Skeletal muscle tissue (tissue), 4 donors: ENCODE results near the gene DCBLD2. TPM values are rescaled to one million over a fixed set of nuclear protein-coding genes. Genes with fewer than 3 reads are reported as not detected.
"Not testable (repeated sequence)": the region's sequence is repeated elsewhere in the genome, so short reads cannot be mapped to it uniquely, and the experiment has no call there.

ENCODE experiments used
- H3K27ac ChIP-seq: one replicate; pipeline ENCODE4 v1.7.0; 2013; ENCODE audit warnings: mild to moderate bottlenecking, low read depth, low read length, inconsistent platforms
- H3K27me3 ChIP-seq, 3 donors: one replicate each; pipeline ENCODE4 v1.7.0; 2013; ENCODE audit warnings: low read length in 3 of 3; ENCODE audit not compliant: control insufficient read depth in 3 of 3, insufficient read depth in 3 of 3
- H3K36me3 ChIP-seq, 3 donors: one replicate each; pipeline ENCODE4 v1.7.0; 2013; ENCODE audit warnings: low read length in 3 of 3; ENCODE audit not compliant: control insufficient read depth in 3 of 3, insufficient read depth in 3 of 3
- H3K4me1 ChIP-seq, 3 donors: one replicate each; pipeline ENCODE4 v1.7.0; 2013; ENCODE audit warnings: low read length in 3 of 3, mild to moderate bottlenecking in 3 of 3; ENCODE audit not compliant: control insufficient read depth in 3 of 3, insufficient read depth in 3 of 3
- H3K4me3 ChIP-seq, 3 donors: one replicate each; pipeline ENCODE4 v1.7.0; 2013; ENCODE audit warnings: low read length in 3 of 3
- H3K9ac ChIP-seq, 3 donors: one replicate each; pipeline ENCODE4 v1.7.0; 2013; ENCODE audit warnings: low read length in 3 of 3, mild to moderate bottlenecking in 3 of 3, moderate library complexity in 2 of 3, low read depth in 1 of 3
- H3K9me3 ChIP-seq, 3 donors: one replicate each; pipeline ENCODE4 v1.7.0; 2013; ENCODE audit warnings: low read length in 3 of 3; ENCODE audit not compliant: control insufficient read depth in 3 of 3
- total RNA-seq: library from RNA; depleted of rRNA; stranded (reverse); fragments of >200 nt; gene quantifications from one replicate; pipeline ENCODE4 v1.2.3, GENCODE V29; 2014
- donor health status: Osteomylitis.

Gene DCBLD2
- total RNA-seq, 1 donor from 2014 or later: 21.4 TPM

DNA sequence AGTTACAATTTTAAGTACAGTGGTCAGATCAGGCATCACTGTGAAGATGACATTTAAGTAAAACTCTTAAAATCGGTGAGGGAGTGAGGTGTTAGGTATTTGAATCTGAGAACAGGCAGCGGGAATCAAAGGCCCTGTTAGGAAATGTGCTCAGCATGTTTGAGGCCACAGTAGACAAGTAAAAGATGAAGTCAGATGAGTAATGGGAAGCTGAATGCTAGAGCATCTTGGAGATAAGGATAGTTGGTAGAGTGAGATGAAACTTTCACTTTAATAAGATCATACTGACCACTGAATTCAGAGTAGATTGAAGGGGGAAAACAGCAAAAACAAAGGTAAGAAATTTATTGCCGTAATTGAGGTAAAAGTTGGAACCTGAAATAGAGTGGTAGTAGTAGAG lies 61.6 kb downstream of the DCBLD2 start:
- no peaks in the 10 kb centered on the region for H3K4me1 ChIP-seq
- H3K27ac ChIP-seq: no peak overlapping the region

GRCh38 chr3:98831060-98831459 lies 70.4 kb downstream of the DCBLD2 start:
- not testable (repeated sequence) for H3K4me1 ChIP-seq, H3K9me3 ChIP-seq, H3K36me3 ChIP-seq, H3K27me3 ChIP-seq, H3K9ac ChIP-seq, H3K27ac ChIP-seq, H3K4me3 ChIP-seq

More for the DNA sequence above, 61.6 kb downstream of the DCBLD2 start:
- H3K36me3 ChIP-seq: peaks cover 0 to 2% (median 0%) of the 10 kb centered on the region in 3 donors
- no peaks in the 10 kb centered on the region for H3K9me3 ChIP-seq
- H3K27me3 ChIP-seq: no peaks in the 10 kb centered on the region
- H3K9ac ChIP-seq: no peak overlapping the region
- H3K4me3 ChIP-seq: no peak overlapping the region

DNA sequence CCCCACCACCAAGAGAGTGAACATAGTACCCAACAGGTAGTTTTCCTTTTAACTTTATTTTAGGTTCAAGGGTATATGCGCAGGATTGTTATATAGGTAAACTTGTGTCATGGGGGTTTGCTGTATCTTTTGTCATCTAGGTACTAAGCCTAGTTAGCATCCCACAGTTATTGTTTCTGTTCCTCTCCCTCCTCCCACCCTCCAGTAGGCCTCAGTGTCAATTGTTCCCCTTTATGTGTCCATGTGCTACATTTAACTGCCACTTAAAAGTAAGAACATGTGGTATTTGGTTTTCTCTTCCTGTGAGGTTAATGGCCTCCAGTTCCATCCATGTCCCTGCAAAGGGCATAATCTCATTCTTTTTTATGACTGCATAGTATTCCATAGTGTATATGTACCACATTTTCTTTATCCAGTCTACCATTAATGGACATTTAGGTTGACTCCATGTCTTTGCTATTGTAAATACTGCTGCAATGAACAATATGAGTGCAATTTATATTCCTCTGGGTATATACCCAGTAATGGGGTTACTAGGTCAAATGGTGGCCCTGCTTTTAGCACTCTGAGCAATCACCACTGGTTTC lies 72.2 kb downstream of the DCBLD2 start:
- H3K27me3 ChIP-seq: no peaks in the 10 kb centered on the region
- H3K4me3 ChIP-seq: no peak overlapping the region
- H3K9ac ChIP-seq: no peak overlapping the region
- no peaks in the 10 kb centered on the region for H3K4me1 ChIP-seq
- H3K36me3 ChIP-seq: no peaks in the 10 kb centered on the region
- no peaks in the 10 kb centered on the region for H3K9me3 ChIP-seq
- H3K27ac ChIP-seq: no peak overlapping the region

- peaks cover 0 to 4% (median 0%) of the 10 kb centered on the region in 3 donors for H3K36me3 ChIP-seq
- no peaks in the 10 kb centered on the region for H3K27me3 ChIP-seq
- H3K4me3 ChIP-seq: no peak overlapping the region
- no peak overlapping the region for H3K27ac ChIP-seq
- H3K9me3 ChIP-seq: no peaks in the 10 kb centered on the region
- H3K9ac ChIP-seq: no peak overlapping the region
- no peaks in the 10 kb centered on the region for H3K4me1 ChIP-seq
Observed at GRCh38 chr3:98827221-98827920, 74.1 kb downstream of the DCBLD2 start.

- Histone ChIP-seq H3K27me3 (no peaks in the 10 kb centered on the region), H3K36me3 (peaks cover 0 to 4% (median 1%) of the 10 kb centered on the region in 3 donors), H3K9me3 (no peaks in the 10 kb centered on the region), H3K9ac (no peak overlapping the region), H3K4me1 (no peaks in the 10 kb centered on the region), H3K27ac (no peak overlapping the region), H3K4me3 (no peak overlapping the region)
Observed at GRCh38 chr3:98826126-98826525, 75.4 kb downstream of the DCBLD2 start.

GRCh38 chr3:98824256-98824655 lies 77.2 kb downstream of the DCBLD2 start:
- H3K9ac ChIP-seq: no peak overlapping the region
- peaks cover 0 to 4% (median 1%) of the 10 kb centered on the region in 3 donors for H3K36me3 ChIP-seq
- H3K27me3 ChIP-seq: no peaks in the 10 kb centered on the region
- H3K4me3 ChIP-seq: no peak overlapping the region
- no peak overlapping the region for H3K27ac ChIP-seq
- H3K9me3 ChIP-seq: no peaks in the 10 kb centered on the region
- H3K4me1 ChIP-seq: no peaks in the 10 kb centered on the region

- H3K4me1 ChIP-seq: no peaks in the 10 kb centered on the region
- peaks cover 0 to 4% (median 2%) of the 10 kb centered on the region in 3 donors for H3K36me3 ChIP-seq
- peak overlapping the region in 1 of 3 donors; percentile 12 for H3K9ac ChIP-seq
- no peak overlapping the region for H3K27ac ChIP-seq
- no peaks in the 10 kb centered on the region for H3K9me3 ChIP-seq
- H3K27me3 ChIP-seq: no peaks in the 10 kb centered on the region
- no peak overlapping the region for H3K4me3 ChIP-seq
Observed at GRCh38 chr3:98823791-98824190, 77.7 kb downstream of the DCBLD2 start.

GRCh38 chr3:98821063-98821462 lies 80.4 kb downstream of the DCBLD2 start:
- Histone ChIP-seq H3K9me3 (no peaks in the 10 kb centered on the region), H3K4me1 (no peaks in the 10 kb centered on the region), H3K36me3 (peaks cover 0 to 6% (median 4%) of the 10 kb centered on the region in 3 donors), H3K27me3 (no peaks in the 10 kb centered on the region), H3K9ac (no peak overlapping the region), H3K27ac (no peak overlapping the region), H3K4me3 (no peak overlapping the region)

GRCh38 chr3:98817547-98818041 lies 83.9 kb downstream of the DCBLD2 start:
- Histone ChIP-seq H3K27me3 (no peaks in the 10 kb centered on the region), H3K36me3 (peaks cover 0 to 10% (median 2%) of the 10 kb centered on the region in 3 donors), H3K4me3 (no peak overlapping the region)

DNA sequence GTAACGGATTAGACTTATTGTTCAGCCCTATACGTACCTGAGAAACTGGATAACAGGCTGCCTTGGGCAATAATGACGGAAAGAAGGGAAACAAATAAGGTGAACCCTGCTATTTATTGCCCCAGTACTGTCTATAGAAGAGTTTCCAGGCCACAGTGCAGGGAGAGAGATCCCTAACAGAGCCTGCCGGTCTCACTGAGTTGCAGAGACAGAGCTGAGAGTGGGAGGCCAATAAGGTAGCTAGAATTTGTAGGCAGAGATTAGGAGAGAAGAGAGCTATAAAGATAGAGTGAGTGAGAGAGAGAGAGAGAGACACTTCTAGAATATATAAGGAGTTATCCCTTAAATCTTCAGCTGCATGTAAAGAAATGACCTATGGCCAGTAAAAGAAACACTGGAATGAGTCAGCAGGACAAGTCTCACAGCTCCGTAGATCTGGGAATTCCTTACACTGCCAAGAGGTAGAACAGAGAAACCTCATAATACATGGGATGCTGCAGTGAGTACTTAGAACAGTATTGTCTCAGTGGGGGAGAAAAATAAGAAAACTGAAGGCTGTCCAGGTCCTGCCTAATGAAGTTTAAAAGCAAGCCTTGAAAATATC lies 86.6 kb downstream of the DCBLD2 start:
- H3K9me3 ChIP-seq: no peaks in the 10 kb centered on the region
- peaks cover 0 to 9% (median 2%) of the 10 kb centered on the region in 3 donors for H3K36me3 ChIP-seq

More at GRCh38 chr3:98817547-98818041, 83.9 kb downstream of the DCBLD2 start:
- Histone ChIP-seq H3K9me3 (no peaks in the 10 kb centered on the region), H3K27ac (no peak overlapping the region), H3K9ac (no peak overlapping the region), H3K4me1 (no peaks in the 10 kb centered on the region)

More for the DNA sequence above, 86.6 kb downstream of the DCBLD2 start:
- no peaks in the 10 kb centered on the region for H3K4me1 ChIP-seq
- no peak overlapping the region for H3K27ac ChIP-seq
- no peaks in the 10 kb centered on the region for H3K27me3 ChIP-seq
- no peak overlapping the region for H3K4me3 ChIP-seq
- no peak overlapping the region for H3K9ac ChIP-seq
